ENCODE data around the gene LEP.
"Not testable (repeated sequence)": the region's sequence is repeated elsewhere in the genome, so short reads cannot be mapped to it uniquely, and the experiment has no call there.

DNA sequence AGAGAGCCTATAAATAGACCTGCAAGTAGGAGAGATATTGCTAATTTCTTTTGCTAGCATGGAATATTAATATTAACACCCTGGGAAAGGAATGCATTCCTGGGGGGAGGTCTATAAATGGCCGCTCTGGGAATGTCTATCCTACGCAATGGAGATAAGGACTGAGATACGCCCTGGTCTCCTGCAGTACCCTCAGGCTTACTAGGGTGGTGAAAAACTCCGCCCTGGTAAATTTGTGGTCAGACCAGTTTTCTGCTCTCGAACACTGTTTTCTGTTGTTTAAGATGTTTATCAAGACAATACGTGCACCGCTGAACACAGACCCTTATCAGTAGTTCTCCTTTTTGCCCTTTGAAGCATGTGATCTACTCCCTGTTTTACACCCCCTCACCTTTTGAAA, 1.9 kb upstream of the LEP start:
- not testable (repeated sequence) for TF ChIP-seq YY1 (IDR thresholded peaks at IDR 0.05; ENCODE audit: extremely low read depth, insufficient replicate concordance, low read depth, low read length); EZH2phosphoT487 (IDR thresholded peaks at IDR 0.05; ENCODE audit: borderline replicate concordance); POLR2A (IDR thresholded peaks at IDR 0.05; ENCODE audit: borderline replicate concordance, extremely low read depth, insufficient read depth, insufficient read length); EGR1 (IDR thresholded peaks at IDR 0.05; ENCODE audit: low read depth)
- TF ChIP-seq, protein P1, sequence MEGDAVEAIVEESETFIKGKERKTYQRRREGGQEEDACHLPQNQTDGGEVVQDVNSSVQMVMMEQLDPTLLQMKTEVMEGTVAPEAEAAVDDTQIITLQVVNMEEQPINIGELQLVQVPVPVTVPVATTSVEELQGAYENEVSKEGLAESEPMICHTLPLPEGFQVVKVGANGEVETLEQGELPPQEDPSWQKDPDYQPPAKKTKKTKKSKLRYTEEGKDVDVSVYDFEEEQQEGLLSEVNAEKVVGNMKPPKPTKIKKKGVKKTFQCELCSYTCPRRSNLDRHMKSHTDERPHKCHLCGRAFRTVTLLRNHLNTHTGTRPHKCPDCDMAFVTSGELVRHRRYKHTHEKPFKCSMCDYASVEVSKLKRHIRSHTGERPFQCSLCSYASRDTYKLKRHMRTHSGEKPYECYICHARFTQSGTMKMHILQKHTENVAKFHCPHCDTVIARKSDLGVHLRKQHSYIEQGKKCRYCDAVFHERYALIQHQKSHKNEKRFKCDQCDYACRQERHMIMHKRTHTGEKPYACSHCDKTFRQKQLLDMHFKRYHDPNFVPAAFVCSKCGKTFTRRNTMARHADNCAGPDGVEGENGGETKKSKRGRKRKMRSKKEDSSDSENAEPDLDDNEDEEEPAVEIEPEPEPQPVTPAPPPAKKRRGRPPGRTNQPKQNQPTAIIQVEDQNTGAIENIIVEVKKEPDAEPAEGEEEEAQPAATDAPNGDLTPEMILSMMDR (IDR thresholded peaks at IDR 0.05 in 2 of 3, conservative IDR thresholded peaks at IDR 0.05 in 1 of 3; ENCODE audit: borderline replicate concordance in 1 of 3, insufficient read depth in 1 of 3, low read depth in 2 of 3, low read length in 2 of 3): not testable (repeated sequence)
